OCI-LY1 (cell line): ENCODE results near the gene IYD.

ENCODE experiments used
- H2AFZ ChIP-seq: fragments of 200-600 bp; sonication (generic), shearing (Covaris generic); 2 replicates; pipeline ENCODE4 v1.6.0; 2014; ENCODE audit warnings: antibody characterized with exemption, mild to moderate bottlenecking, low read length
- H3F3A ChIP-seq: fragments of 200-600 bp; sonication (generic), shearing (Covaris generic); 2 replicates; pipeline ENCODE4 v1.6.0; 2014; ENCODE audit warnings: mild to moderate bottlenecking, antibody characterized with exemption, low read length, moderate library complexity; ENCODE audit not compliant: insufficient read depth
- H3K27ac ChIP-seq: fragments of 200-600 bp; sonication (generic); 2 replicates; pipeline ENCODE4 v1.5.1; 2014; ENCODE audit warnings: low read length, mixed run types, mild to moderate bottlenecking, low read depth; ENCODE audit not compliant: poor library complexity, severe bottlenecking
- H3K27me3 ChIP-seq: fragments of 200-600 bp; sonication (generic); 2 replicates; pipeline ENCODE4 v1.6.0; 2014; ENCODE audit warnings: antibody characterized with exemption, mild to moderate bottlenecking, low read length, moderate library complexity; ENCODE audit not compliant: insufficient read depth
- H3K36me3 ChIP-seq: fragments of 200-600 bp; sonication (generic); 2 replicates; pipeline ENCODE4 v1.6.1; 2014; ENCODE audit warnings: mild to moderate bottlenecking, antibody characterized with exemption, low read length, moderate library complexity, mixed read lengths; ENCODE audit not compliant: insufficient read depth
- H3K4me1 ChIP-seq: fragments of 200-600 bp; sonication (generic); 2 replicates; pipeline ENCODE4 v1.5.1; 2014; ENCODE audit warnings: mild to moderate bottlenecking, low read length, moderate library complexity; ENCODE audit not compliant: insufficient read depth, severe bottlenecking
- H3K4me2 ChIP-seq: fragments of 200-600 bp; sonication (generic), shearing (Covaris generic); 2 replicates; pipeline ENCODE4 v1.6.1; 2014; ENCODE audit warnings: low read length
- H3K4me3 ChIP-seq: fragments of 200-600 bp; sonication (generic); 2 replicates; pipeline ENCODE4 v1.5.1; 2014; ENCODE audit warnings: low read length, low read depth, mild to moderate bottlenecking, mixed read lengths; ENCODE audit not compliant: poor library complexity, severe bottlenecking
- H3K79me2 ChIP-seq: fragments of 200-600 bp; shearing (Covaris generic); 2 replicates; pipeline ENCODE4 v1.6.1; 2016; ENCODE audit warnings: mixed run types, low read length, mixed read lengths; ENCODE audit not compliant: insufficient read depth
- H3K9ac ChIP-seq: fragments of 200-600 bp; sonication (generic), shearing (Covaris generic); 2 replicates; pipeline ENCODE4 v1.6.1; 2014; ENCODE audit warnings: mild to moderate bottlenecking, low read length, mixed read lengths
- H3K9me2 ChIP-seq: fragments of 200-600 bp; sonication (generic), shearing (Covaris generic); 2 replicates; pipeline ENCODE4 v1.6.1; 2014; ENCODE audit warnings: low read depth, mild to moderate bottlenecking, low read length, mixed read lengths
- H3K9me3 ChIP-seq: fragments of 200-600 bp; shearing (Covaris generic); 2 replicates; pipeline ENCODE4 v1.6.1; 2014; ENCODE audit warnings: low read length, mixed read lengths
- H4K20me1 ChIP-seq: fragments of 200-600 bp; sonication (generic), shearing (Covaris generic); 2 replicates; pipeline ENCODE4 v1.6.0; 2016; ENCODE audit warnings: mild to moderate bottlenecking, low read length; ENCODE audit not compliant: insufficient read depth
- EZH2 ChIP-seq: fragments of 200-600 bp; sonication (generic), shearing (Covaris generic); IDR thresholded peaks from 2 replicates; pipeline ENCODE4 v1.8.0; 2017; ENCODE audit warnings: borderline replicate concordance, mixed run types, mild to moderate bottlenecking, antibody characterized with exemption, low read length, moderate library complexity, mixed read lengths
- TF ChIP-seq, protein P1 (sequence below): fragments of 200-600 bp; sonication (generic), shearing (Covaris generic); IDR thresholded peaks from 2 replicates; pipeline ENCODE4 v1.5.1; 2017; ENCODE audit warnings: mild to moderate bottlenecking, antibody characterized with exemption, low read length, moderate library complexity, mixed read lengths

Gene IYD

DNA sequence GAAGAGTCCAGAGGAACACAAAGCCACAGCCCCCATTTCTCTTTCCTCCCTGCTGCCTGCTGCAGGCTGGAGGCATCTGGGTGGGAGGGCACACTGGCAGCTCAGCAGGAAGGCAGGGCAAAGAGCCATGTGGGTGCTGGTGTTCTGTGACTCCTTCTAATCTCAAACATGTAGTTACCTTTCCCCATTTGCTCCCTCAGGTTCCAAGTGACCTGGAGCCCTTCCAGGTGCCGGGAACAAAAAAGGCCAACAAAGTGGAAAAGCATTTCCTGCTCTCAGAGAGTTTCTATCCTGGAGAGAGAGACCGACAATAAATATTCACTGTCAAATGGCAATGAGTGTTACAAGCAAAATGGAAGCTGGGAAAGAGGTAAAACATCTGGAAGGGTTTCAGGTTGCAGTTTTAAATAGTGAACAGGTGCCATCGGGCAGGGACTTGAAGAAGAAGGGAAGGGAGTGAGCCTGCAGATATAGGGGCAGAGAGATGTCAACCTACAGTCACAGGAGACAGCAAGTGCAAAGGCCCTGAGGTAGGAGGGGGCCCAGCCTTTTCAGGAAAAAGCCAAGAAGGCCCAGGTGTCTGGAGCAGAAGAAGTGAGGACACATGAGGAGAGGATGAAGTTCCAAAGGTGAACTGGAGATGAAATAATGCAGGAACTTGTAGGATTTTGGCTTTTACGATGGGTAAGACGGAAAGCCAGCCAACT is 43.6 kb upstream of the IYD start:
- Histone ChIP-seq H3K27ac (no peak overlapping the region), H3K4me1 (no peaks in the 10 kb centered on the region), H3K4me3 (no peak overlapping the region), H3K9me2 (no peaks in the 10 kb centered on the region), H3K27me3 (no peaks in the 10 kb centered on the region), H3K9me3 (no peaks in the 10 kb centered on the region), H3F3A (no peaks in the 10 kb centered on the region), H3K9ac (no peak overlapping the region), H3K79me2 (no peaks in the 10 kb centered on the region), H2AFZ (no peak overlapping the region), H3K4me2 (no peak overlapping the region), H4K20me1 (no peaks in the 10 kb centered on the region), H3K36me3 (no peaks in the 10 kb centered on the region)
- TF ChIP-seq, protein P1, sequence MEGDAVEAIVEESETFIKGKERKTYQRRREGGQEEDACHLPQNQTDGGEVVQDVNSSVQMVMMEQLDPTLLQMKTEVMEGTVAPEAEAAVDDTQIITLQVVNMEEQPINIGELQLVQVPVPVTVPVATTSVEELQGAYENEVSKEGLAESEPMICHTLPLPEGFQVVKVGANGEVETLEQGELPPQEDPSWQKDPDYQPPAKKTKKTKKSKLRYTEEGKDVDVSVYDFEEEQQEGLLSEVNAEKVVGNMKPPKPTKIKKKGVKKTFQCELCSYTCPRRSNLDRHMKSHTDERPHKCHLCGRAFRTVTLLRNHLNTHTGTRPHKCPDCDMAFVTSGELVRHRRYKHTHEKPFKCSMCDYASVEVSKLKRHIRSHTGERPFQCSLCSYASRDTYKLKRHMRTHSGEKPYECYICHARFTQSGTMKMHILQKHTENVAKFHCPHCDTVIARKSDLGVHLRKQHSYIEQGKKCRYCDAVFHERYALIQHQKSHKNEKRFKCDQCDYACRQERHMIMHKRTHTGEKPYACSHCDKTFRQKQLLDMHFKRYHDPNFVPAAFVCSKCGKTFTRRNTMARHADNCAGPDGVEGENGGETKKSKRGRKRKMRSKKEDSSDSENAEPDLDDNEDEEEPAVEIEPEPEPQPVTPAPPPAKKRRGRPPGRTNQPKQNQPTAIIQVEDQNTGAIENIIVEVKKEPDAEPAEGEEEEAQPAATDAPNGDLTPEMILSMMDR: no peak
- TF ChIP-seq EZH2: no peak

GRCh38 chr6:150327117-150327774 is 41.6 kb upstream of the IYD start:
- no peaks in the 10 kb centered on the region for H3K9me3 ChIP-seq
- H3K9ac ChIP-seq: no peak overlapping the region
- H3K4me2 ChIP-seq: no peak overlapping the region
- TF ChIP-seq, protein P1: no peak
- no peak for TF ChIP-seq EZH2
- no peaks in the 10 kb centered on the region for H3K9me2 ChIP-seq
- no peaks in the 10 kb centered on the region for H4K20me1 ChIP-seq
- no peak overlapping the region for H2AFZ ChIP-seq
- H3K4me3 ChIP-seq: no peak overlapping the region
- H3F3A ChIP-seq: no peaks in the 10 kb centered on the region
- no peaks in the 10 kb centered on the region for H3K4me1 ChIP-seq
- no peaks in the 10 kb centered on the region for H3K36me3 ChIP-seq
- no peak overlapping the region for H3K27ac ChIP-seq
- no peaks in the 10 kb centered on the region for H3K79me2 ChIP-seq
- H3K27me3 ChIP-seq: no peaks in the 10 kb centered on the region

- Histone ChIP-seq H3K9me2 (no peaks in the 10 kb centered on the region), H3K27ac (no peak overlapping the region), H4K20me1 (no peaks in the 10 kb centered on the region), H3K36me3 (no peaks in the 10 kb centered on the region), H3K4me2 (no peak overlapping the region), H3K79me2 (no peaks in the 10 kb centered on the region), H3K4me1 (no peaks in the 10 kb centered on the region), H3K9me3 (no peaks in the 10 kb centered on the region), H2AFZ (no peak overlapping the region), H3K27me3 (no peaks in the 10 kb centered on the region), H3K4me3 (no peak overlapping the region), H3F3A (no peaks in the 10 kb centered on the region), H3K9ac (no peak overlapping the region)
- TF ChIP-seq EZH2: no peak
- TF ChIP-seq, protein P1: no peak
Measured at GRCh38 chr6:150328744-150329405, 39.9 kb upstream of the IYD start.
